Fibroblast of the conjunctiva (primary cell): ENCODE measurements around the gene SKI.

Source experiments
- DNase-seq: peaks from one replicate; pipeline ENCODE4 v3.0.0-alpha.2; 2010; ENCODE audit warnings: low read depth

SKI gene

GRCh38 chr1:2341706-2342383, 113.7 kb downstream of the SKI start:
- DNase-seq = no peak

- no peak for DNase-seq
These were observed 114.4 kb downstream of the SKI start for GRCh38 chr1:2342384-2343022.

- no peak for DNase-seq
These were observed 115.2 kb downstream of the SKI start for GRCh38 chr1:2343023-2343935.

GRCh38 chr1:2344121-2344681, 116.1 kb downstream of the SKI start:
- no peak for DNase-seq

- no peak for DNase-seq
These were observed 116.7 kb downstream of the SKI start for GRCh38 chr1:2344744-2345296.

- DNase-seq = no peak
These were observed 117.4 kb downstream of the SKI start for GRCh38 chr1:2345297-2346075.

GRCh38 chr1:2346691-2347408, 118.7 kb downstream of the SKI start:
- no peak for DNase-seq

GRCh38 chr1:2347409-2347785, 119.3 kb downstream of the SKI start:
- no peak for DNase-seq

- no peak for DNase-seq
These were observed 119.8 kb downstream of the SKI start for GRCh38 chr1:2347896-2348295.

- DNase-seq = no peak
These were observed 120.5 kb downstream of the SKI start for GRCh38 chr1:2348346-2349325.

GRCh38 chr1:2349806-2350205, 121.7 kb downstream of the SKI start:
- no peak for DNase-seq

- no peak for DNase-seq
These were observed 122.4 kb downstream of the SKI start for GRCh38 chr1:2350501-2350900.

GRCh38 chr1:2350911-2351655, 123.0 kb downstream of the SKI start:
- no peak for DNase-seq

- DNase-seq = no peak
These were observed 123.6 kb downstream of the SKI start for GRCh38 chr1:2351723-2352122.

- no peak for DNase-seq
These were observed 124.3 kb downstream of the SKI start for GRCh38 chr1:2352341-2352896.

GRCh38 chr1:2352897-2353550, 124.9 kb downstream of the SKI start:
- DNase-seq = no peak

- no peak for DNase-seq
These were observed 125.7 kb downstream of the SKI start for GRCh38 chr1:2353551-2354438.
